Stimulated activated CD4-positive, alpha-beta T cell treated with anti-CD3 and anti-CD28 coated beads, Interleukin-12 subunit alpha, Interleukin-12 subunit beta, amount 100 ng/mL, for 24 hours (primary cell): Measurements from ENCODE around the gene BACH2.

Experiments
- DNase-seq, 2 experiments: peaks; one replicate each; pipeline ENCODE4 v3.0.0-alpha.2; 2020; ENCODE audit warnings: low read depth in 2 of 2

BACH2 gene

DNA sequence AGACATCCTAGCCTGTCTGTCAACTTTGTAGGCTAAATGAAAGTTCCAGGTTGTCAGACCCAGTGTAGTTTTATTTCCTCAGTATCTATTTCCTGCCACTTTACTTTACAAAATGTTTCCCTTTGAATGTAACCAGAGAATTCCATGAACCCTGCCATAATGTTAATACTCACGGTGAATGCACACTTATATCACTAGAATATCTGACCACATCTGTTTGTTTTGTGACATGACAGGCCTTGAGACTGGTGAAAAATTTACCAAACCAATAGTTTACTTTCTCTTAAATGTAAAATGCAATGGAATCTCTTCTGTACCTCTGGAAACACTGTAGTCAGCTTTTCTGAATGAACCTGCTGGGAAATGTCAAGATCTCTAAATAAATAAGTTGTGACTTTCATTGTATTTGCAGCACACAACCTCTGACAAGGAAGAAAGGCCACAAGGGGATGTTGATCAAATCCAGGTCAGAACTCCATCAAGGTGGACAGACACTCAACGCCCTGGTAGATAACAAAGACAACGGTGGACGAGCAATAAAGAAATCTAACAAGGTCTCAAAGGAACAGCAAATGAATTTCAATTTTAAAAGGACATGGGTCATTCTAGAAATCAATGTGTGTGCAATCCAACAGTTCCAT is 59.2 kb downstream of the BACH2 start:
- DNase-seq = no peak

DNA sequence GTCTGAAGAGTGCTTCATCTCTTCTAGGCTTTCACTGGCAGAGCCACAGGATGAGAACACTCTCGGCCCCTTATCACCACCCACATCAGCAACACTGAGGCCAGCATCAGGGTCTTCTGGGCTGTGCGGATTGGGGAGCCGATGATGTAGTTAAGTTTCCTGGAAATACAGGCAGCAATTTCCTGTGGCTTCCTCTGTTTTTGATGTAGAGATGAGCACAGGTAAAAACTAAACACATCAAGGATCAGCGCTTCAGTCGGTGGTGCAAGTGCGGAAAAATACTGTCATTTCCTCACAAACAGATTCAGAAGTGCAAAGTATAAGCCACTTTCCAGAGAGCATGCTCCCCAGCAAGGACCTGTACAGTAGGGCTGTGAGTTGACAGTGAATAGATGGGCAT is 62.6 kb downstream of the BACH2 start:
- peak in 1 of 2 experiments; percentile 63 for DNase-seq

DNA sequence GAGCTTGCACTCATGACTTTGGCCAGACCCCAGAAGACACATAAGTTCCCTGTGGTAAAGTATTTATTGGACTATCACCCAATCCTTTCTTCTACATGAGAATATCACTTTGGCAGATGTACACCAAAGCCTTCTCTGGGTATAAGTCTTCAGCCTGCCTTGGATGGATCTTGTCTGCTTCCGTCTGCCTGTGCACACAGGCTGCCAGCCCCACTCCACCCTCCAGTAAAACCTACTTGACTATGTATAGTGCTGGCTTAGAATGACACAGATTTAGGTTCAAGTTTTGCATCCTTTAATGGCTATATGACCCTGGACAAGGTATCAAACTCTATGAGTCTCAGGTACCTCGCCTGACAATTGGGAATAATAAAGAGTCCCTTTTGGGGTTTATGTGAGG is 63.4 kb downstream of the BACH2 start:
- no peak for DNase-seq

DNA sequence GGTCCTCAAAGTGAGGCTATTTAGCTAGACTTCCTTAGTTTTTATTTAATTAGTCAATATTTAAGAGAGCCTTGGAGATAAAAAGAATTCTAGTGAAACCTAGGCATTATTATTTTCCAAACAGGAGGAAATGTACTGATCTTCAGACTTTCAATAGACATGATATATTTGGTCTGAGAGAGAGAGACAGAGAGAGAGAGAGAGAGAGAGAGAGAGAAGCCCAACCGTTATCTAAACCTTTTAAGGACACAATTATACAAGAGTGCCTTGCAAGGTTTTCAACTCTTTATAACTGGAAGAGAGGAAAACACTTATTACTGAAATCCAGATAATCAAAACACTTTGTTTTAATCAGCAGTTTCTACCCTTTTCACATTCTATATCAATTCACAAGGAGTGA is 64.8 kb downstream of the BACH2 start:
- DNase-seq = no peak

DNA sequence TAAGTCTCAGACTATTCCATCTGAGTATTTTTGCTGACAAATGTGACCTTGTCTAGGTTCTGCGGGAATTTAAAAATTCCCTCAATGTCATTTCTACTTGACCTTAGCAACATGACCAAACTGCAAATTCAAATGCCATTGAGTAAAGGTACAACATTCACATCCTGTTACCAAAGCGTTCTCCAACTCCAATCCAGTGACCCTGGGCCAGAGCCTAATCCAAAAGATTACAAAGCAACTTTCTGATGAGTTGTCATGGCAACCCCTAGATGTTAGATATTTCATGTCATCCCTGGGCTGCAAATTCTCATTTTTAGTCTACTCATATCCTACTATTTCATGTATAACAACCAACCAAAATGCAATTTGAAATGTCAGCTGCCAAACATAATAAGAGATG is 65.3 kb downstream of the BACH2 start:
- DNase-seq = no peak

DNA sequence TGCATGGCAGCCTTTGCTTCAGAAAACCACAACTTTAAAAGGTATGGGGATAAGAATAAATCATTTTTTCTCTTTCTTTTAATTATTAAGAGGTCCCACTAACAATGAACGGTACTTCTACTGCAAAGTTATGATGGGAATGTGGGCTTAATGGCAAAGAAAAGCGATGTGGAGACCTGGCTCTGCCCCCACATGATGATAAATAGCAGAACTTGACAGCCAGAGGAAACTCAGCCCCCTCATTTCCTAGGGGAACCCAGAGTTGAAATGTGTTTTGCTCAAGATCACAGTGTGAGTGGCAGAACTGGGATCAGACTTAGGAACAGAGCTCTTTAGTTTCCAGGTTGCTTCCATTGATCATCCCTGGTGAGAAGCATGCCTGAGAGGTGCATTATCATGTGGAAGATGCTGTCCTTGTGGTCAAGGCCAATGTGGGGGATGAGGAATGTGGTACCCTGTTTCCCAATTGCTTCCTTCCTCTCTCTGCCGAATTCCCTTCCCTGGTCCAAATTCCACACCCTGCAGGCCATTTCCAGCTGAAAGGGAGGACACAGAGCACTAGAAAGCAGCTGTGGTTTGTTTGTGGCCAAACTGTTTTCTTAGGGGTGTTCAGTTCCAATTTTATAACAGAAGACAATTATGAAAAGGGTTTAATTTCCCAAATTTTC is 66.0 kb downstream of the BACH2 start:
- no peak for DNase-seq

DNA sequence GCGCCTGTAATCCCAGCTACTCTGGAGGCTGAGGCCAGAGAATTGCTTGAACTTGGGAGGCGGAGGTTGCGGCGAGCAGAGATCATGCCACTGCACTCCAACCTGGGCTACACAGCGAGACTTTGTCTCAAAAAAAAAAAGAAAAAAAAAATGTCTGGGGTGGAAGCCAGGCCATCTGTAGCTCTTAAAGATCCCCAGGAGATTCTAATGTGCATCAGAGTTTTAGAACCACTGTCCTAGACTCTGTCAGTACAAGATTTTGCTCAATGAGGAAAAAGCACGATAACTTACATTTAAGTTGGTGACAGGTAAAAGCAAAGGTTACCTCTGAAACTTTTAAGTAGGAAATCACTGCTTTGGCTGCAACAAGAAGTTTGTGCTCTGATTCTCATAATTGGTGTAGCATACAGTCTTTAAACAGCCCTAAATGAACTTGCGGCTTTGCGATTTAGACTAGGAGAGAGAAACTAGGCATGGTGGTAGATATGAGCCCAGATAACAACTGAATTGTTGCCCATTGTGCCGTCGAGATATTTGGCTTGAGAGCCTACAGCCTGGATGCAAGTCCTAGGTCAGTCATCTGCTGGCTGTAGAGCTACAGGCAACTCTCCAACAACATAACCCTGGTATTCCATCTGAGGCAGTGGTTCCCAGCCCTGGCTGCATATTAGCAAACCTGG is 67.2 kb downstream of the BACH2 start:
- DNase-seq = no peak

DNA sequence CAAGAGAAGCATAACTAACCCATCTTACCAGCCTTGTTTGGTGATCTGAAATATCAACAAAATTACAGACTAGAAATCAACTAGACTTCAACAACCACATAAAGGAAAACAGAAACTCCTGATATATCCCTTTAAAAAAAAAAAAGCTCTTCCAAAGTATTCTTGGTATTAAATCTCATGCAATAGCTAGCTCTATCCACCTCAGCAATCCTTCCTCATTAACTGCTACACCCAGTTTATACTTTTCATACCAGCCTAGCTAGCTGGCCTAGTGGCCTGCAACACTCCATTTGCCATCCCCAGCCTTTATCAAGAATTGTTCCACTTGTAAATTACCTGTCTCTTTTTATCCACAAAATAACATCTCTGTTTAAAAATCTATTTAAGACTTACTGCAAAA is 69.0 kb downstream of the BACH2 start:
- no peak for DNase-seq

DNA sequence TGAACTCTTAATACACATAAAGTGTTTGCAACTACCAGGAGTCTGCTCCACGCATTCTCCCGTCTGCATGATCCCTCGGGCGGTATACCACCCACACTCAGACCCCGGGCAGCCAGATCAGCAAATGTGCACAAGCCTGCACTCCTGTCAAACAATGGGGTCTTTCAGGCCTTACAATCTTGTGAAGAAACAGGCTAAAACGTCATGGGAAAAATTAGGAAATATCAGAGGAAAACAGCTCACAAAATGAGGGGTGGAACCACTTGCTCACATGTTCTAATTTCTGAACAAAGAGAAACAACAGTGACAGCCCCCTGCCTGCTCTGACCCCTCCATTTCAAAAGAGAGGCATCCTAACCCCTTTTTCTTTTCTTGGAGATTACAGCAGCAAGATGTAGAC is 69.4 kb downstream of the BACH2 start:
- no peak for DNase-seq

DNA sequence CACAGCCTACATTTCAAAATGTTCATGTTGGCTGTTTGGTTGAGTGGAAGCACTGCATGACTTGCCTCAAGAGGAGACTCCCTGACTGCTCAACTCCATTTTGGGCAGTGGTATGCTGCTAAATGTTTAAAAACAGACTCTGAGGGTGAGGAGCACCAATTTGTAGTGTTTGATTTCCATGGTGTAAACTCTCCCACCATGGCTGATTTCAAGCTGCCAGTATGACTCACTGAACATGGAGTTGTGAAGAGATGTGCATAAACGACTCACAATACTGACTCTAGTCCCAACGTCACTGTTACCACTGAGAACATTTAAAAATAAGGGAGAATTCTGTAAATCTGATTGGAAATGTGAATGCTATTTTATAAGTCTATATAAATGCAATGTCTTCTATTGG is 70.4 kb downstream of the BACH2 start:
- DNase-seq = no peak

DNA sequence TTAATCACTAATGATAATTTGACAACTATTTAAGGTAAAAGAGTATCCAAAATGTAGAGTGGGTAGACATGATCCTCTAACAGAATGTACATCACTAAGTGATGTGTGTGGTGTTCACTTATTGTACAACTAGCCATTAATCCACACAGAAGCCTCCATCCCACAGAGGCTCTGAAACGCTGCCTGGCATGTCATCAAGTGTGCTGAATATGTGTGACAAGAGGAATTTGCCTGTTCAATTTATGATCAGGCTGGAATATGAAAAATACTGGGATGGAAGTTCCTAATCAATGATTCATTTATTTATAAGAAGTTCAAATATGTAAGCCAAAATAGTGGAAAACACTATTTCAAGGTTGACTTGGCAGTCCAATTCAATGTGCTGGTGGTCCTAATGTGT is 72.4 kb downstream of the BACH2 start:
- DNase-seq = no peak

DNA sequence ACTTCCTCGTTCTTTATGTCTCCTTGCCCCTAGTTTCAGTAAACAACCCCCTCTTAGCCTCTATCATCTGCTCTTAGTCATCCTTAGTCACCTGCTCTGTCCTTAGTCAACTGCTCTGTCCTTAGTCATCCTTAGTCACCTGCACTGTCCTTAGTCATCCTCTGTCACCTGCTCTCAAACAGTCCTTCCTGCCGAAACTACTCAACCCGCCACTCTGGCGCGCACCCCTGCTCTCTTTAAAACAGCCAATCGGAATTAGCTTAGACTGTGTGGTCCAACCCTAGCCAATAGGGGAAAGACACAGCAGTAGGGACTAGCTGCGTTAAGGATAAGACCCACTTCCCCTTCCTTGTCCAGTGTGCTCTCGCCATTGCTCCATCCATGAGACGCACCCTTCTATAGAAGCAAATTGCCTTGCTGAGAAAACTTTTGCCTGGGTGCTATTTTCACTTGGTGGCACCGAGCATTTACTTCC is 73.9 kb downstream of the BACH2 start:
- DNase-seq = no peak

DNA sequence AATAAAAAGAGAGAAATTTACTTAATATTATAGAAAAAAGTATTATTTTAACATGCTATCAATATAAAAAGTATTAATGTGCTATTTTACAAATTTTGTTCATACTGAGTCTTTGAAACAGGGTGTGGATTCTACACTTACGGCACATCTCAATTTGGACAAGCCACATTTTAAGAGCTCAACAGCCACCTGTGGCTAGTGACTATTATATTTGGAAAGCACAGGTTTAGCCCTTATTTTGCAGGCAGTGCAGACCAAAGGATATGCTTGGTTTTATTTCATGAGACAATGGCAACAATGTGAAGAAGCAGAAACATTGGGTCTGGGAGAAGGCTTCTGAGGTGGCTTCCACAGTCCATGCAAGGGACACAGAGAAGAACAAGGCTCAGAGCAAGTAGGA is 74.6 kb downstream of the BACH2 start:
- DNase-seq = no peak

DNA sequence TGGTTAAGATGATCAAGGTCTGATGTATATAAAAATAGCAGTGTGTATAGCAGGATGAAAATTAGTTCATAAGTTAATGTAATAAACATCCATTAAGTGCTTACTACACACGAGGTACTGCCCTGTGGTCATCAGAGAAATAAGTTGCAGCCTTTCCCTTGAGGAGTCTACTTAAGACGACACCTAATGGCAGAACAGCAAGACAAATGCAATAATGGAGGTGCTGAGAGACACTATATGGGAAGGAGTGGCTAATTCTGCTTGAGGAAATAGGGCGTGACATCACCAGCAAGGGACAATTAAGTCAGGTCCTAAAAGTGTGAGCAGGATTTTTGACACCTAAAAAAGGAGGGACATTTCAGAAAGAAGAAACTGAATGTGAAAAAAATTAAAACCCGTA is 75.2 kb downstream of the BACH2 start:
- no peak for DNase-seq

DNA sequence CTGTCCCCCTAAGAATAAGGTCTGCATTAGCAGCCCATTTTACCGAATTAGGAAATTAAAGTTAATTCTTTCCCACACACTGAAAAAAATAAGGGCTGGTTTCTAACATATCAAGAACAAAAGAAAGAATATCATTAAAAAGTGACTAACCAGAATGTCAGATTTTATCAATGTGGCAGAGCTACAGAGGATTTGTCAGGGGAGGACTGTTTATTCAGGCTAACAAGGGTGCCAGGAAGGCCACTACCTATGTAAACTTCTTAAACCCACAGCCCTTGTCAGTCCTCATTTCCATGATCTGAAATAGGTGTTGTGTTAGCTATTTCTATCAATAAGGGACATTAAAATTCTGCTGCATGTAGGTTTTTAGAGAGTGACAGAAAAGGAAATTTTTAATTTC is 76.4 kb downstream of the BACH2 start:
- DNase-seq = no peak

DNA sequence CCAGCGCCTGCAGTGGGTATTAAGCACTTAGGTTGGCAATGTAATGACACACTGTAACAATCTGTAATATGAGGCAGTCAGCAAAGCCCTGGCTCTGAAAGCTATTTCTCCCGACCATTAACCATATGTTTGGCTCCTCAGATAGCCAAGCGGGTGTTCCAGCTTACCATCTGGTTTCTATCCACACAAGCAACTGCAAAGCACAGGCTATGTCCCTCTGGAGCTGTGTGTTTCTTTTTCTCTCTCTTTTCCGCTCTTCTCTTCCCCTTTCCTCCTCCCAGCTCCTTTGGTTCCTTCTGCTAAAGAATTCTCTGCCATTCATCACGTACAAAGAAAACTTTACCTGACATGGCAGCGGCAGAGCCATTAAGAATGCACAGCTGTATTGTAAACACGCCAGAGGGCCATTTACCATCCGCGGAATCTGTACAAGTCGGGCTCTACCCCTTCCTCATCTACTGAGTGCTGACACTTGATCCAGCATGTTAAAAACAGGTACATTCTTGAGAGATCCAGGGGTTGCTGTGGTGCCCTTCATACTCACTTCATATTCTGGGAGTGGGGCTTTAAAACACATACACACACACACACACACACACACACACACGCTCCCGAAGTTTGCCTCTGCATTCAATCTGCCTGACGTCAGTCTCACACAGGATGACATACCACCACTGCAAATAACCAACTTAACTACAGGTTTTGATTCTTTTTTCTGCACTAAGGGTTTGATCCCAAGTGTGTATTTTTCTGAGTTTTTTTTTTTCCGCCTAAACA is 77.2 kb downstream of the BACH2 start:
- DNase-seq = no peak

DNA sequence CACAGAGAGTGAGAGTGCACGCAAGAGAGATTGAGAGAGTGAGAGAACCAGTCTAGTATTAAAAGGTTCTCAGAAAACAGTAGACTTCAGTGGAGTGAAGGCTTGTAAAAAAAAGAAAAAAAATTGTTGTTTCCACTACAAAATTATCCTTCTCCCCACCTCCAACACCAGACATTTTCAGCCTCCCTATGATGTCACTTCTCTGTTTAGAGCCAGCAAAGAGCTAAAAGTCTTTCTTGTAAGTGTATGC is 77.8 kb downstream of the BACH2 start:
- DNase-seq = no peak

DNA sequence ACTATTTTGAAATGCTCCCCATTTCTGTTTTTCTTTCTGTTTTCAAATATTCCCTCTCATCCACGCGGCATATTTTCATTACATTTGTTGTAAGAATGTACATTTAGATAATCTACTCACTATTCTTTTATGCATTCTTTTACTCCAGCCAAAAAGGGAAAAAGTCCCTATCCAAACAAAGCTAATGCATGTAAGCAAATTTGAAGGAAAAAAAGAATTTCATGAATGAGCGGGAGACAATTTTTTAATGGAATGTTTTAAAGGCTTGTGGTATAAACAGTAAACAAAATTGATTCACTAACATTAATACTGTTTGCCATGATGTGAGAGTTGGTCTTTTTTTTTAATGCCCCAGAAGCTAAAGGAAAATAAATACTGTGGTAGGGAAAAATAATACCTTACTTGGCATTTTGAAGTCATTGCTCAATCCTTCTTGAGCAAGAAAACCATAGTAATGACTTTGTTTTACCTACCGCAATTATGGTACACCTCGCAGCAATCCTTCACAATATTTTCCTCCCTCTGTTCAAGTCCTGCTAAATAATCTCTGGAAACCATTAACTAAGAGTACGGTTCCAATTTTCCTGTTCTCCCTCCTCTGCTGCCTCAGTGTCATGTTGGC is 79.0 kb downstream of the BACH2 start:
- DNase-seq = no peak

DNA sequence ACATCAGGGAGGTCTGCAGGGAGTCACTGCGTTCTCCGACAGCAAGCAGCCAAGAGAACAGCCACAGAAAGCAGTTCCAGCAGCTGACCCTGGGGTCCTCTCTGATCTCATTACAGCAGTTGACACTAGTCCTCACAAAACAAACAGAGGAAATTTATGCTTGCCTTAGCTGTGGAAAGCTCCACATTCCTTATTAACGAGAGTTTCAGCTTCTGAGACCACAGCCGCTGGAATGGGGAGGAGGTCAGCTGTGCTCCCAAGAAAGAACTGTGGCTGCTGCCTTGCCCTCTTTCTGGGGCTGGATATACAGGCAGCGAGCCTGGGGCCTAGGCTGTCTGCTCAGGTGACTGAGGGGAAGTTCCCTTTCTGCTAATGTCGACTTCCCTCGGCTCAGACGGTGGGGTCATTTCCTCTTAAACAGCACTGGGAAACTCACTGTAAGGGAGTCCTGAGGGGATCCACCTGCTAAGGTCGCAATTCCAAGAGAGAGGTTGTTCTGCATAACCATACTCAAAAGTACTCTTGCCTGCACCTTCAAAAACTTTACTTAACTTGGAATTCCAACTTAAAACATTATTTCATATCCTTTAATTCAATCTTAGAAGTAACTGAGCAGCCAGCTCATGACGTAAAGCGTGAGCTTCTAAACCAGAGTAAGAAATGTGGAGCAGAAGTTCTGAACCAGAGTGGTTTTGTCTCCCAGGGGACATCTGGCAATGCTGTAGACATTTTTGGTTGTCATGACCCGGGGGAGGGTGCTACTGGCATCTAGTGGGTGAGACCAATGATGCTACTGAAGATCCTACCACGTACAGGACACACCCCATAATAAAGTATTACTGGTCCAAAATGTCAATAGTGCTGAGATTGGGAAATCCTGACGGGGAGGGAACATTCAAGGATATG is 80.3 kb downstream of the BACH2 start:
- no peak for DNase-seq

DNA sequence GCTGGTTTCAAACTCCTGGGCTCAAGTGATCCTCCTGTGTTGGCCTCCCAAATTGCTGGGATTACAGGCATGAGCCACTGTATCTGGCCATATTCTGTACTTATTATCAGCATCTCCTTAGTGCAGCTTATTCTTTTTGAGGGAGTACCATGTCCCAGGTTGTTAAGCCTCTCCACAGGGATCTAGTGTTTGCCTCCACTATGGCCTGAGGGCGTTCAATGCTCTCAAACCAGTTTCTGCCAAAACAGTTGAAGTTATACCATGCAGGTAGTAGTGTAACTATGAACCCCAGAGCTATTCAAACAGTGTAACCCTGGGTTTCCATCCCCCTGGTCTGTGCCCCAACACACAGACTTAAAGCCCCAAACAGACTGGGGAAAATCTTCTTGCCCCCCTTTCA is 81.7 kb downstream of the BACH2 start:
- DNase-seq = no peak

DNA sequence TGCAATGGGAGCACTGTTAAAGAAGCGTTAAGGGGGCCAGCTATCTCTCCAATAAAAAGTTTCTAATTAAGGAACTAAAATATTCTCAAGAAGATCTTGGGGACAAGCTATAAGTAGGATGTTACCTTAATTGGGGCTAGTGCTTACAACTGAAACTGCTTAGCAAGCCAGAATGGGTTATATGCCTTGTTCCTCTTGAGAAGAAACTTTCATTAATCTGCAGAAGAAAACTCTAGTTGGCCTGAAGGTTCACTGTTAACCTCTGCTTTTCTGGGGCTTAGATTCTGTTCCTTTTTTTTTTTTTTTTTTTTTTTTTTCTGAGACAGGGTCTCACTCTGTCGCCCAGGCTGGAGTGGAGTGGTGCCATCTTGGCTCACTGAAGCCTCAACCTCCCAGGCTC is 82.2 kb downstream of the BACH2 start:
- DNase-seq = no peak
